Heart right ventricle (tissue), 16 donors: ENCODE results near the gene ZNF408. TPM values are rescaled to one million over a fixed set of nuclear protein-coding genes. Genes with fewer than 3 reads are reported as not detected.

ENCODE experiments used
- ATAC-seq, 8 donors: fragments of 200-7000 bp; cut with Tn5 transposase; one replicate each; pipeline ENCODE4 v1.9.1; 2020; ENCODE audit warnings: mild to moderate bottlenecking in 8 of 8, moderate library complexity in 8 of 8, moderate number of reproducible peaks in 1 of 8
- DNase-seq, 2 donors: peaks; one replicate each; pipeline ENCODE4 v3.0.0-alpha.2; 2020
- H3K27ac ChIP-seq, 10 donors: fragments of 200-600 bp; sonication (generic) in 2 of 10; one replicate each; pipeline versions ENCODE4 v1.5.0 to v1.8.0; 2020 to 2022; ENCODE audit warnings: mild to moderate bottlenecking in 3 of 10
- H3K27me3 ChIP-seq, 7 donors: fragments of 200-600 bp; one replicate each; pipeline ENCODE4 v1.8.0; 2021 to 2022; ENCODE audit warnings: mild to moderate bottlenecking in 2 of 7
- H3K36me3 ChIP-seq, 9 donors: fragments of 200-600 bp; sonication (generic) in 1 of 9; one replicate each; pipeline versions ENCODE4 v1.5.0 to v1.8.0; 2020 to 2022; ENCODE audit warnings: mild to moderate bottlenecking in 2 of 9
- H3K4me1 ChIP-seq, 9 donors: fragments of 200-600 bp; sonication (generic) in 1 of 9; one replicate each; pipeline versions ENCODE4 v1.5.0 to v1.8.0; 2020 to 2022; ENCODE audit warnings: mild to moderate bottlenecking in 4 of 9
- H3K4me3 ChIP-seq, 10 donors: fragments of 200-600 bp; sonication (generic) in 2 of 10; one replicate each; pipeline versions ENCODE4 v1.5.0 to v1.8.0; 2020 to 2022; ENCODE audit warnings: mild to moderate bottlenecking in 7 of 10, moderate library complexity in 2 of 10
- H3K9me3 ChIP-seq, 11 donors: fragments of 200-600 bp in 10 of 11; sonication (generic) in 2 of 11; one replicate each; pipeline versions ENCODE4 v1.5.0 to v1.8.0; 2013 to 2022; ENCODE audit warnings: mild to moderate bottlenecking in 2 of 11, control low read depth in 1 of 11, moderate library complexity in 1 of 11
- CTCF ChIP-seq, 9 donors: fragments of 200-600 bp; sonication (generic) in 2 of 9; IDR thresholded peaks; one replicate each; pipeline versions ENCODE4 v1.5.0 to v1.8.0; 2021 to 2022; ENCODE audit warnings: antibody characterized with exemption in 9 of 9, mild to moderate bottlenecking in 5 of 9, moderate library complexity in 1 of 9
- WGBS, 2 donors: extraction: QIAGEN DNeasy Blood & Tissue Kit; methylation state at CpG; one replicate each; pipeline ENCODE4 v1.1.7; 2013; ENCODE audit warnings: inconsistent platforms in 1 of 2; 5-methylcytosine and 5-hydroxymethylcytosine counted together
- intact Hi-C, 10 donors: fragments of 100-400 bp; cut with DNase I; formaldehyde crosslinking; loops; one replicate each; pipeline versions ENCODE4 v1.11.1 to v1.14.2; 2022
- polyA plus RNA-seq, 2 donors: library from polyadenylated mRNA; stranded (reverse); fragments of 200-250 nt; gene quantifications; one replicate each; pipeline ENCODE4 v1.2.3, GENCODE V29; 2013
- total RNA-seq, 10 donors: library from RNA; stranded (reverse); fragmentation: NEBNext Ultra II Directional in 3 of 10; extraction: Animal tissue kit (Norgen Biotek cat#: 25700) in 3 of 10; gene quantifications; one replicate each; pipeline versions ENCODE4 v1.2.1 to v1.2.4, GENCODE V29; 2021 to 2023
- donor health status: Arrhythmogenic right ventricular cardiomyopathy.
- donor health status: ischemic (EF 13 %, LVEDD 7.1; RV severe dilation, severe dysfunction).
- donor health status: healthy with polysubstance abuse.
- donor health status: DM: no; HTN: yes; CAD: no.
- donor health status: DM: no; HTN: no; CAD: no.
- donor health status: ischemic (EF 25% LVEDD 6.9; RV normal size, moderate dysfunction).
- donor health status: ischemic (EF 25% LVEDD 5.7; RV mildly dilated, moderate dysfunction).
- donor health status: healthy.
- donor health status: DM: yes; HTN: yes; CAD: no.
- donor health status: Ischemic cardiomyopathy.
- donor health status: ischemic (EF 35%, LVEDD 5.7; RV mildly dilated, moderate dysfunction).
- donor health status: nonischemic (EF 11% LVEDD 7.7; RV severe dilation, severe dysfunction).
- donor health status: DM: yes; HTN: yes; CAD: no.
- donor health status: PGD.
- donor health status: ischemic (EF 29% LVEDD 5.4; RV normal size, mild dysfunction).
- donor health status: nonischemic (EF 23%, LVEDD 6.1; RV moderate dilation, normal function).

Gene ZNF408
- total and polyA plus RNA-seq, 12 donors, result 5.0 to 8.9 (median 6.7) TPM

- Histone ChIP-seq H3K9me3 (no peaks in the 10 kb centered on the region), H3K27me3 (no peaks in the 10 kb centered on the region), H3K36me3 (no peaks in the 10 kb centered on the region), H3K27ac (no peak overlapping the region), H3K4me3 (no peak overlapping the region), H3K4me1 (no peaks in the 10 kb centered on the region)
- ATAC-seq (no peak), DNase-seq (no peak)
- intact Hi-C loops, result no loop called here
- WGBS, 2 donors, result 91 to 94% methylated on average over 26 of the region's 26 CpGs
- no peak for TF ChIP-seq CTCF (IDR thresholded peaks at IDR 0.05)
Measured at GRCh38 chr11:46726206-46726862, 25.5 kb downstream of the ZNF408 start.

GRCh38 chr11:46727952-46728658, 27.3 kb downstream of the ZNF408 start:
- Histone ChIP-seq H3K27ac (no peak overlapping the region), H3K36me3 (no peaks in the 10 kb centered on the region), H3K27me3 (no peaks in the 10 kb centered on the region), H3K4me1 (no peaks in the 10 kb centered on the region), H3K4me3 (no peak overlapping the region), H3K9me3 (no peaks in the 10 kb centered on the region)
- ATAC-seq, result no peak
- WGBS, 2 donors, result 85 to 88% methylated on average over 17 of the region's 17 CpGs
- intact Hi-C loops, result no loop called here
- TF ChIP-seq CTCF (IDR thresholded peaks at IDR 0.05), result no peak
- no peak for DNase-seq

DNA sequence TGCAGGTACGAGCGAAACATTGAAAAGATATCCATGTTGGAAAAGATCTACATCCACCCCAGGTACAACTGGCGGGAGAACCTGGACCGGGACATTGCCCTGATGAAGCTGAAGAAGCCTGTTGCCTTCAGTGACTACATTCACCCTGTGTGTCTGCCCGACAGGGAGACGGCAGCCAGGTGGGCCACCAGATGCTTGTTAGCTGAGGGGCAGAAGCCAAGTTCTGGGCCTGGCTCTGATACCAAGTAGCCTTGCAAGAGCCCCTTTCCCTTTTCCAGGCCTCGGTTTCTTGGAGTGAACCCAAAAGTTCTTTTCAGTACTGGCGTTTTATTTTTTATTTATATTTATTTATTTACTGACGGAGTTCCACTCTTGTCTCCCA, 27.8 kb downstream of the ZNF408 start:
- ATAC-seq (no peak), DNase-seq (no peak)
- H3K36me3 ChIP-seq, result no peaks in the 10 kb centered on the region
- 87% methylated on average over 9 of the region's 9 CpGs for WGBS, 2 donors
- H3K27me3 ChIP-seq, result no peaks in the 10 kb centered on the region
- H3K4me3 ChIP-seq, result no peak overlapping the region
- no peaks in the 10 kb centered on the region for H3K4me1 ChIP-seq
- H3K27ac ChIP-seq, result no peak overlapping the region
- intact Hi-C loops, result no loop called here
- no peak for TF ChIP-seq CTCF (IDR thresholded peaks at IDR 0.05)
- no peaks in the 10 kb centered on the region for H3K9me3 ChIP-seq

DNA sequence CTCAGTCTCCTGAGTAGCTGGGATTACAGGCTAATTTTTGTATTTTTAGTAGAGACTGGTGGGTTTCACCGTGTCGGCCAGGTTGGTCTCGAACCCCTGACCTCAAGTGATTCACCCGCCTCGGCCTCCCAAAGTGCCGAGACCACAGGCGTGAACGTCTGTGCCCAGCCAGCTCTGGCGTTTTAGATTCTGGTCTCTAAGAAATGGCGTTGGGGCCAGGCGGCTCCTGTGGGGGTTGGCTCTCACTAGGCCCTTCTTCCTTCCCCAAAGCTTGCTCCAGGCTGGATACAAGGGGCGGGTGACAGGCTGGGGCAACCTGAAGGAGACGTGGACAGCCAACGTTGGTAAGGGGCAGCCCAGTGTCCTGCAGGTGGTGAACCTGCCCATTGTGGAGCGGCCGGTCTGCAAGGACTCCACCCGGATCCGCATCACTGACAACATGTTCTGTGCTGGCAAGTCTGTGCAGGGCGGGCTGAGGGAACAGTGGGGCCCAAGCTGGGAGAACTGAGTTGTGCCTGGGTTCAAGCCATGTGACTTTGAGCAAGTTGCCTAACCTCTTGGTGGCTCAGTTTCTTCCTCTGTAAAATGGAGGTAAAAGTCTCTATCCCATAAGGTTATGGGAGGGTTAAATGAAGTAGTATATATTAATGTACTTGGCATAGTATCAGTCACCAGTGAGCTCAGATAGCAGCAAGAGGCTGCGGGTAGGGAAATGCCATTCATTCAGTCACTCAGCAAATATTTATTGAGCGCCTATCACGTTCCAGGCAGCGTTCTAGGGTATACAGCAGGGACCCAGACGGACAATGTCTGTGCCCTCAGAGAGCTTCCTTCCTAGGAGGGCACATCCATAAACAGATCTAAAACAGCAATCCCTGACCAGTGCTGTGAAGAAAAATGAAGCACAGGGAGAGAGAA, 28.5 kb downstream of the ZNF408 start:
- intact Hi-C loops, result no loop called here
- H3K4me1 ChIP-seq, result no peaks in the 10 kb centered on the region
- no peak overlapping the region for H3K4me3 ChIP-seq
- 82% methylated on average over 24 of the region's 24 CpGs for WGBS, 2 donors
- peak in 1 of 8 donors; percentile 9 for ATAC-seq
- H3K27ac ChIP-seq, result no peak overlapping the region
- H3K9me3 ChIP-seq, result no peaks in the 10 kb centered on the region
- DNase-seq, result no peak
- no peaks in the 10 kb centered on the region for H3K27me3 ChIP-seq
- TF ChIP-seq CTCF (IDR thresholded peaks at IDR 0.05), result no peak
- H3K36me3 ChIP-seq, result no peaks in the 10 kb centered on the region
